CD4-positive, alpha-beta memory T cell (primary cell): ENCODE measurements around the gene DNM3. TPM values are rescaled to one million over a fixed set of nuclear protein-coding genes. Genes with fewer than 3 reads are reported as not detected.

Experiments used
- CTCF ChIA-PET: fragments of 350-600 bp; sonication (Branson Sonifier 250); formaldehyde crosslinking; loops from one replicate; lab custom pipeline; 2021; ENCODE audit warnings: inconsistent platforms; ENCODE audit not compliant: partially characterized antibody; lab: Charles Lee
- POLR2A ChIA-PET: fragments of 350-600 bp; sonication (Branson Sonifier 250); formaldehyde crosslinking; loops from one replicate; lab custom pipeline; 2021; ENCODE audit not compliant: partially characterized antibody; lab: Charles Lee
- DNase-seq, 5 donors: peaks; one replicate each; pipeline versions ENCODE4 v3.0.0 to v3.0.0-alpha.2; 2020 to 2022; ENCODE audit warnings: mixed read lengths in 1 of 5
- H3K27ac ChIP-seq: one replicate; pipeline ENCODE4 v1.7.0; 2013; ENCODE audit warnings: low read depth, low read length
- H3K27me3 ChIP-seq: 2 replicates; pipeline ENCODE4 v1.7.0; 2013; ENCODE audit warnings: mild to moderate bottlenecking, low read length, moderate library complexity; ENCODE audit not compliant: insufficient read depth
- H3K36me3 ChIP-seq: 2 replicates; pipeline ENCODE4 v1.7.0; 2013; ENCODE audit warnings: mild to moderate bottlenecking, low read length, moderate library complexity; ENCODE audit not compliant: insufficient read depth
- H3K4me1 ChIP-seq: 2 replicates; pipeline ENCODE4 v1.7.0; 2013; ENCODE audit warnings: mild to moderate bottlenecking, low read length, moderate library complexity; ENCODE audit not compliant: insufficient read depth
- H3K4me3 ChIP-seq, 2 donors: one replicate each; pipeline ENCODE4 v1.7.0; 2013; ENCODE audit warnings: low read length in 2 of 2, mild to moderate bottlenecking in 1 of 2
- H3K9me3 ChIP-seq, 2 donors: one replicate each; pipeline ENCODE4 v1.7.0; 2013; ENCODE audit warnings: low read length in 2 of 2, control low read depth in 1 of 2; ENCODE audit not compliant: control insufficient read depth in 1 of 2
- H3K27ac Mint-ChIP-seq, 7 donors: one replicate each; pipeline ENCODE4 v1.8.0; 2020 to 2021; ENCODE audit warnings: mixed read lengths in 7 of 7, mild to moderate bottlenecking in 6 of 7, inconsistent platforms in 3 of 7, moderate library complexity in 3 of 7
- H3K27me3 Mint-ChIP-seq, 2 donors: one replicate each; pipeline ENCODE4 v1.8.0; 2020 to 2021; ENCODE audit warnings: mixed read lengths in 2 of 2
- H3K36me3 Mint-ChIP-seq, 2 donors: one replicate each; pipeline ENCODE4 v1.8.0; 2020 to 2021; ENCODE audit warnings: mixed read lengths in 2 of 2, inconsistent platforms in 1 of 2, mild to moderate bottlenecking in 1 of 2
- H3K4me1 Mint-ChIP-seq, 4 donors: one replicate each; pipeline ENCODE4 v1.8.0; 2020 to 2021; ENCODE audit warnings: mixed read lengths in 4 of 4, mild to moderate bottlenecking in 1 of 4
- H3K4me3 Mint-ChIP-seq, 8 donors: one replicate each; pipeline ENCODE4 v1.8.0; 2020 to 2021; ENCODE audit warnings: mixed read lengths in 8 of 8, mild to moderate bottlenecking in 7 of 8, moderate library complexity in 6 of 8, inconsistent platforms in 3 of 8
- H3K9me3 Mint-ChIP-seq, 8 donors: one replicate each; pipeline ENCODE4 v1.8.0; 2020 to 2021; ENCODE audit warnings: mixed read lengths in 8 of 8, mild to moderate bottlenecking in 5 of 8, inconsistent platforms in 3 of 8, moderate library complexity in 1 of 8
- intact Hi-C: fragments of 100-400 bp; cut with micrococcal nuclease; formaldehyde crosslinking; loops from one replicate; pipeline ENCODE4 v1.15.1; 2023
- polyA plus RNA-seq, 2 donors: library from polyadenylated mRNA; unstranded; fragments of 300-500 nt; fragmentation: Illumina TruSeq; gene quantifications; one replicate each; pipeline ENCODE4 v1.2.3, GENCODE V29; 2021
- total RNA-seq, 2 experiments: library from RNA; stranded (reverse); gene quantifications; one replicate each; pipeline ENCODE4 v1.2.3, GENCODE V29; 2021

Gene DNM3
- total and polyA plus RNA-seq, 4 experiments from 2014 or later = 0.37 to 2.7 (median 1.4) TPM

DNA sequence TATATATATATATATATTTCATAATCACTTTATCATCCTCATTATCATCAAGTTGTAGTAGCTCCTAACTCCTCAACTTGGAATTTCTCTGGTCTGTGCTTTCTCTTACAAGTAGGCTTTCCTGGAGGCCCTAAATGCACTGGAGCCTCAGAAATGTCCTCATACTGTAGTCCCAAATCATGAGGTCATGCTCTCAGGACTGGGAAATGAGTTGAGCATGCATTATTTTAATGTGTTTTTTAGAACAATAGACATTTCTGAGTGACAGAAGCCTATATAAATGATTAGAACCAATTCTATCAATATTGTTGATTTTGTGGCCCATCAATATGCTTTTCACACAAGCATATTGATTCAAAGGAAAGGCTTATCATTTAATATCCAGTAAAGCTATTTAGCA is 536.3 kb downstream of the DNM3 start:
- ChIA-PET POLR2A (interaction anchor here (0.6 to 2.7 kb wide), 4 partner anchors 9 to 341 kb away, joined by 3 to 21 read pairs (median 4); no protein-coding TSS in a partner anchor), CTCF (interaction anchor here (1.2 to 5.4 kb wide), 2 partner anchors 19 to 291 kb away, joined by 3 to 17 read pairs; no protein-coding TSS in a partner anchor)
- no peaks in the 10 kb centered on the region for H3K27me3 ChIP-seq
- intact Hi-C loops = no loop called here
- peaks cover 0 to 2% of the 10 kb centered on the region in 2 donors for H3K36me3 Mint-ChIP-seq
- no peaks in the 10 kb centered on the region for H3K27me3 Mint-ChIP-seq
- no peak for DNase-seq
- no peak overlapping the region for H3K27ac ChIP-seq
- peaks cover 35% of the 10 kb centered on the region for H3K4me1 ChIP-seq
- H3K4me1 Mint-ChIP-seq = peaks cover 24 to 44% (median 34%) of the 10 kb centered on the region in 4 donors
- H3K36me3 ChIP-seq = no peaks in the 10 kb centered on the region
- H3K4me3 Mint-ChIP-seq = no peak overlapping the region
- no peaks in the 10 kb centered on the region for H3K9me3 Mint-ChIP-seq
- no peak overlapping the region for H3K4me3 ChIP-seq
- no peaks in the 10 kb centered on the region for H3K9me3 ChIP-seq
- H3K27ac Mint-ChIP-seq = no peak overlapping the region

- peaks cover 24 to 44% (median 34%) of the 10 kb centered on the region in 4 donors for H3K4me1 Mint-ChIP-seq
- H3K36me3 Mint-ChIP-seq = peaks cover 0 to 2% of the 10 kb centered on the region in 2 donors
- POLR2A ChIA-PET = interaction anchor here (1.0 to 2.7 kb wide), 4 partner anchors 10 to 19 kb away, joined by 3 to 21 read pairs (median 6); no protein-coding TSS in a partner anchor
These were observed 536.9 kb downstream of the DNM3 start for GRCh38 chr1:172378109-172378760.

GRCh38 chr1:172380441-172381244 is 539.3 kb downstream of the DNM3 start:
- no peaks in the 10 kb centered on the region for H3K9me3 Mint-ChIP-seq
- no peaks in the 10 kb centered on the region for H3K36me3 ChIP-seq
- no peaks in the 10 kb centered on the region for H3K27me3 ChIP-seq
- H3K27me3 Mint-ChIP-seq = no peaks in the 10 kb centered on the region
- no peaks in the 10 kb centered on the region for H3K9me3 ChIP-seq
- peak overlapping the region in 1 of 2 donors; percentile 22 for H3K4me3 ChIP-seq
- peaks cover 0 to 2% of the 10 kb centered on the region in 2 donors for H3K36me3 Mint-ChIP-seq
- peaks cover 17 to 39% (median 29%) of the 10 kb centered on the region in 4 donors for H3K4me1 Mint-ChIP-seq
- ChIA-PET CTCF (interaction anchor here (0.6 to 2.8 kb wide), 13 partner anchors 14 to 378 kb away, joined by 3 to 24 read pairs (median 4); partner anchors contain the start of gene PIGC), POLR2A (interaction anchor here (1.0 to 1.5 kb wide), 8 partner anchors 10 to 200 kb away, joined by 3 to 24 read pairs (median 6); no protein-coding TSS in a partner anchor)
- peaks cover 31% of the 10 kb centered on the region for H3K4me1 ChIP-seq
- H3K27ac ChIP-seq = peak overlapping the region; percentile 54
- intact Hi-C loops = loop anchor here (1.0 to 5.0 kb wide), 4 partner anchors 14 to 243 kb away; no protein-coding TSS in a partner anchor
- peak overlapping the region; percentile 80 to 97 (median 91) for H3K27ac Mint-ChIP-seq
- H3K4me3 Mint-ChIP-seq = peak overlapping the region; percentile 65 to 91 (median 77)
- DNase-seq = peak; percentile 53 to 80 (median 72)

More at GRCh38 chr1:172378109-172378760, 536.9 kb downstream of the DNM3 start:
- Mint-ChIP-seq H3K4me3 (no peak overlapping the region), H3K9me3 (no peaks in the 10 kb centered on the region), H3K27ac (no peak overlapping the region), H3K27me3 (no peaks in the 10 kb centered on the region)
- Histone ChIP-seq H3K27me3 (no peaks in the 10 kb centered on the region), H3K27ac (no peak overlapping the region), H3K36me3 (no peaks in the 10 kb centered on the region), H3K4me3 (no peak overlapping the region), H3K4me1 (peaks cover 35% of the 10 kb centered on the region), H3K9me3 (no peaks in the 10 kb centered on the region)
- CTCF ChIA-PET = interaction anchor here (1.2 to 5.4 kb wide), 2 partner anchors 20 to 292 kb away, joined by 3 to 17 read pairs; no protein-coding TSS in a partner anchor
- no peak for DNase-seq
- intact Hi-C loops = no loop called here

DNA sequence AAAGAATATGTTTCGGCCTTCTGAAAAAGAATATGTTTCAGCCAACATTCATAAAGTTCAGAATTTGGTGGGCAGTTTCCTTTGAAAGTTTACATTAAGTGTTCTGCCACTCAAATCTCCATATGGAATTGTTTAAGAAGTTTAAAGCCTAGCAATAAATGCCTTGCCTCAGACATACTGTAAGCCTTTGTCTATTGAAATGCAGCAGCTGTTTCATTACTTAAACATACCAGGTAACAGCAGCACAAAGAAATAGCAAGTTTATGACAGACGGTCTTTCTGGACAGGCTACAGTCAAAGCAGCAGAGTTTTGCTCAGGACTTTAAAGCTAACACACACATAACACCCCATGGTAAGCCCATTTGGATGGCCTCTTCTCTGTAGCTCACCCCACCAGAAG is 540.6 kb downstream of the DNM3 start:
- Mint-ChIP-seq H3K4me1 (peaks cover 17 to 39% (median 28%) of the 10 kb centered on the region in 4 donors), H3K9me3 (no peaks in the 10 kb centered on the region), H3K27me3 (no peaks in the 10 kb centered on the region), H3K36me3 (peaks cover 0 to 2% of the 10 kb centered on the region in 2 donors), H3K27ac (peak overlapping the region in 6 of 7 donors; percentile 29 to 80 (median 51)), H3K4me3 (peak overlapping the region in 2 of 8 donors; percentile 11 to 68)
- H3K4me3 ChIP-seq = no peak overlapping the region
- DNase-seq = no peak
- POLR2A ChIA-PET = interaction anchor here (0.8 to 1.2 kb wide), 4 partner anchors 13 to 30 kb away, joined by 3 to 4 read pairs (median 3); no protein-coding TSS in a partner anchor
- H3K27me3 ChIP-seq = no peaks in the 10 kb centered on the region
- H3K9me3 ChIP-seq = no peaks in the 10 kb centered on the region
- intact Hi-C loops = loop anchor here (1.0 to 5.0 kb wide), 3 partner anchors 12 to 245 kb away; no protein-coding TSS in a partner anchor
- H3K4me1 ChIP-seq = peaks cover 22% of the 10 kb centered on the region
- no peak overlapping the region for H3K27ac ChIP-seq
- no peaks in the 10 kb centered on the region for H3K36me3 ChIP-seq
- CTCF ChIA-PET = interaction anchor here (0.8 to 2.8 kb wide), 5 partner anchors 13 to 289 kb away, joined by 3 to 24 read pairs (median 3); no protein-coding TSS in a partner anchor

GRCh38 chr1:172382406-172382805 is 541.1 kb downstream of the DNM3 start:
- ChIA-PET POLR2A (interaction anchor here (0.8 to 1.2 kb wide), 4 partner anchors 12 to 30 kb away, joined by 3 to 4 read pairs (median 3); no protein-coding TSS in a partner anchor), CTCF (interaction anchor here (0.8 to 2.8 kb wide), 5 partner anchors 12 to 290 kb away, joined by 3 to 24 read pairs (median 3); no protein-coding TSS in a partner anchor)
- peak overlapping the region in 4 of 7 donors; percentile 8 to 79 (median 36) for H3K27ac Mint-ChIP-seq

GRCh38 chr1:172382990-172383389 is 541.7 kb downstream of the DNM3 start:
- ChIA-PET POLR2A (interaction anchor here (0.7 to 1.2 kb wide), 2 partner anchors 16 to 24 kb away, joined by 3 read pairs; no protein-coding TSS in a partner anchor), CTCF (interaction anchor here (1.5 to 2.8 kb wide), 2 partner anchors 12 to 25 kb away, joined by 5 to 24 read pairs; no protein-coding TSS in a partner anchor)
- no peaks in the 10 kb centered on the region for H3K27me3 ChIP-seq
- peaks cover 22% of the 10 kb centered on the region for H3K4me1 ChIP-seq
- H3K27ac Mint-ChIP-seq = no peak overlapping the region
- intact Hi-C loops = loop anchor here (5.0 kb wide), 2 partner anchors 201 to 246 kb away; no protein-coding TSS in a partner anchor
- DNase-seq = no peak
- H3K9me3 ChIP-seq = no peaks in the 10 kb centered on the region
- no peak overlapping the region for H3K27ac ChIP-seq
- no peaks in the 10 kb centered on the region for H3K9me3 Mint-ChIP-seq
- H3K36me3 Mint-ChIP-seq = peaks cover 0 to 2% of the 10 kb centered on the region in 2 donors
- peaks cover 17 to 39% (median 28%) of the 10 kb centered on the region in 4 donors for H3K4me1 Mint-ChIP-seq
- no peak overlapping the region for H3K4me3 Mint-ChIP-seq
- H3K27me3 Mint-ChIP-seq = no peaks in the 10 kb centered on the region
- H3K4me3 ChIP-seq = no peak overlapping the region
- no peaks in the 10 kb centered on the region for H3K36me3 ChIP-seq

More at GRCh38 chr1:172382406-172382805, 541.1 kb downstream of the DNM3 start:
- H3K36me3 Mint-ChIP-seq = peaks cover 0 to 2% of the 10 kb centered on the region in 2 donors
- Histone ChIP-seq H3K27ac (no peak overlapping the region), H3K9me3 (no peaks in the 10 kb centered on the region), H3K4me3 (no peak overlapping the region), H3K4me1 (peaks cover 22% of the 10 kb centered on the region), H3K36me3 (no peaks in the 10 kb centered on the region), H3K27me3 (no peaks in the 10 kb centered on the region)
- H3K4me1 Mint-ChIP-seq = peaks cover 17 to 39% (median 28%) of the 10 kb centered on the region in 4 donors
- H3K27me3 Mint-ChIP-seq = no peaks in the 10 kb centered on the region
- intact Hi-C loops = loop anchor here (5.0 kb wide), 2 partner anchors 200 to 245 kb away; no protein-coding TSS in a partner anchor
- H3K4me3 Mint-ChIP-seq = no peak overlapping the region
- no peaks in the 10 kb centered on the region for H3K9me3 Mint-ChIP-seq
- DNase-seq = no peak
